ENCODE data around the gene SH3BGR.

GRCh38 chr21:39527664-39528381 is 76.1 kb downstream of the SH3BGR start:
- TF ChIP-seq CTCF (conservative IDR thresholded peaks at IDR 0.05; ENCODE audit: low read depth, low read length) (no peak), RCOR1 (IDR thresholded peaks at IDR 0.05; ENCODE audit: insufficient replicate concordance, low read length) (no peak)

Data from IMR-90 (cell line).